Measurements from ENCODE around the gene EPB41L4A. TPM values are rescaled to one million over a fixed set of nuclear protein-coding genes. Genes with fewer than 3 reads are reported as not detected.

The EPB41L4A gene
- total RNA-seq, 1 donor from 2014 or later, result 27.5 TPM

DNA sequence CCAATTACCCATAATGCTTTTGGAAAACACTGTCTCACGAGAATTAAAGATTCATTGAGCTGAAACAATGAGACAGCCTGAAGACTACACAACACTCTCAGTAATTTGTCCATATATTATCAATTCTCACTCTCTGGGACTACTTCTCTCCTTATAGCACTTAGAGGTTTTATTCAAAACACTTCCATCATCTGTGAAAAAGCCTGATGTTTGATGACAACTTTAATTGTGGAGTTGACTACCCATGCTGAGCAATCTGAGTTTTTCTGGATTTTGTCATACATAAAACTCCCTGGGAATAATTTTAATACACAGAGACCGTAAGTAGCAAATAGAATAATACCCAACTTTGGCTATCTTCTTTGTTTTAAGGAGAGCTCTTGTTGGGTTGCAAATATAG lies 305.5 kb downstream of the EPB41L4A start:
- no peaks in the 10 kb centered on the region for H3K9me3 ChIP-seq
- DNase-seq (ENCODE audit: extremely low spot score in 2 of 2), result no peak
- no peaks in the 10 kb centered on the region for H3K27me3 ChIP-seq
- H3K4me3 ChIP-seq, result no peak overlapping the region
- H3K36me3 ChIP-seq, result no peaks in the 10 kb centered on the region
- TF ChIP-seq, protein P1, sequence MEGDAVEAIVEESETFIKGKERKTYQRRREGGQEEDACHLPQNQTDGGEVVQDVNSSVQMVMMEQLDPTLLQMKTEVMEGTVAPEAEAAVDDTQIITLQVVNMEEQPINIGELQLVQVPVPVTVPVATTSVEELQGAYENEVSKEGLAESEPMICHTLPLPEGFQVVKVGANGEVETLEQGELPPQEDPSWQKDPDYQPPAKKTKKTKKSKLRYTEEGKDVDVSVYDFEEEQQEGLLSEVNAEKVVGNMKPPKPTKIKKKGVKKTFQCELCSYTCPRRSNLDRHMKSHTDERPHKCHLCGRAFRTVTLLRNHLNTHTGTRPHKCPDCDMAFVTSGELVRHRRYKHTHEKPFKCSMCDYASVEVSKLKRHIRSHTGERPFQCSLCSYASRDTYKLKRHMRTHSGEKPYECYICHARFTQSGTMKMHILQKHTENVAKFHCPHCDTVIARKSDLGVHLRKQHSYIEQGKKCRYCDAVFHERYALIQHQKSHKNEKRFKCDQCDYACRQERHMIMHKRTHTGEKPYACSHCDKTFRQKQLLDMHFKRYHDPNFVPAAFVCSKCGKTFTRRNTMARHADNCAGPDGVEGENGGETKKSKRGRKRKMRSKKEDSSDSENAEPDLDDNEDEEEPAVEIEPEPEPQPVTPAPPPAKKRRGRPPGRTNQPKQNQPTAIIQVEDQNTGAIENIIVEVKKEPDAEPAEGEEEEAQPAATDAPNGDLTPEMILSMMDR (IDR thresholded peaks at IDR 0.05), result no peak
- TF ChIP-seq POLR2A (IDR thresholded peaks at IDR 0.05) (no peak), POLR2AphosphoS5 (IDR thresholded peaks at IDR 0.05; ENCODE audit: insufficient read depth in 1 of 2, low read depth in 1 of 2) (no peak)
- intact Hi-C loops (cut with DNase I), result no loop called here
- no peak overlapping the region for H3K27ac ChIP-seq
- H3K4me1 ChIP-seq, result no peaks in the 10 kb centered on the region

Small RNA genes within 50 kb of the gene (small RNA-seq; reads per million reads assigned to genes)
- gene AC010265.1 (not detected), gene HMGB3P16 (not detected), gene SNORA13 (2.3 reads per million, percentile 66 among the genes with 10 or more reads in this experiment)
